Measurements from ENCODE around the gene SPATA31E1.
"Not testable (repeated sequence)": the region's sequence is repeated elsewhere in the genome, so short reads cannot be mapped to it uniquely, and the experiment has no call there.

SPATA31E1 gene

GRCh38 chr9:87937352-87937751, 54.7 kb downstream of the SPATA31E1 start:
- not testable (repeated sequence) for DNase-seq

GRCh38 chr9:87937918-87938317, 55.2 kb downstream of the SPATA31E1 start:
- not testable (repeated sequence) for DNase-seq

- not testable (repeated sequence) for DNase-seq
Observed at GRCh38 chr9:87938336-87938735, 55.7 kb downstream of the SPATA31E1 start.
